Limb (tissue), 2 donors: ENCODE measurements around the gene PAM16.
"Not testable (repeated sequence)": the region's sequence is repeated elsewhere in the genome, so short reads cannot be mapped to it uniquely, and the experiment has no call there.

Source experiments
- DNase-seq, 2 donors: peaks; one replicate each; pipeline ENCODE4 v3.0.0-alpha.2; 2016; ENCODE audit errors: extremely low spot score in 2 of 2

Gene PAM16

GRCh38 chr16:4336701-4337539 lies 14.2 kb downstream of the PAM16 start:
- no peak for DNase-seq

DNA sequence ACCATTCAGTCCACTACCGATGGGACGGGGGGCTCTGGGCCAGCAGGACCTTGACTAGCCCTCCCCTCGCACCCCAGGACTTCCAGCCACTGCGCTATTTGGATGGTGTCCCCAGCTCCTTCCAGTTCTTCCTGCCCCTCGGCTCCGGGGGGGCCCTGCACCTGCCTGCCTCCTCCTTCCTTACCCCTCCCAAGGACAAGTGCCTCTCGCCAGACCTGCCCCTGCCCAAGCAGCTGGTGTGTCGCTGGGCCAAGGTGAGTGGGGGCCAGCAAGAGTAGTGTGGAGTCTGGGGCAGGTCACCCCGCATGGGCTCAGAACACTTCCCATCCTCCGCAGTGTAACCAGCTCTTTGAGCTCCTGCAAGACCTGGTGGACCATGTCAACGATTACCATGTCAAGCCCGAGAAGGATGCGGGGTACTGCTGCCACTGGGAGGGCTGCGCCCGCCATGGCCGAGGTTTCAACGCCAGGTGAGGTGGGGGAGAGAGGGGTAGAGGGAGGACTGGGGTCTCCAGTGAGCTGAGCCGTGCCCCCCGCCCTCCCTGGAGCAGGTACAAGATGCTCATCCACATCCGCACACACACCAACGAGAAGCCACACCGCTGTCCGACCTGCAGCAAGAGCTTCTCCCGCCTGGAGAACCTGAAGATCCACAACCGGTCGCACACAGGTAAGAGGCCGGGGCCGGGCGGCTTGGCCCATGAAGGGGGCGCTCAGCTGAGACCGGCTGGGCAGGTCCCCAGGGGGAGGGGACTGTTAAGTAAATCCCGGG lies 16.2 kb downstream of the PAM16 start:
- no peak for DNase-seq

GRCh38 chr16:4333714-4334113 lies 17.4 kb downstream of the PAM16 start:
- DNase-seq, result not testable (repeated sequence)

- DNase-seq, result no peak
Observed at GRCh38 chr16:4333308-4333638, 17.8 kb downstream of the PAM16 start.

- DNase-seq, result no peak
Observed at GRCh38 chr16:4332623-4333307, 18.4 kb downstream of the PAM16 start.

GRCh38 chr16:4332083-4332482 lies 19.0 kb downstream of the PAM16 start:
- no peak for DNase-seq

- DNase-seq, result peak; percentile 33 to 79
Observed at GRCh38 chr16:4330277-4330874, 20.7 kb downstream of the PAM16 start.

DNA sequence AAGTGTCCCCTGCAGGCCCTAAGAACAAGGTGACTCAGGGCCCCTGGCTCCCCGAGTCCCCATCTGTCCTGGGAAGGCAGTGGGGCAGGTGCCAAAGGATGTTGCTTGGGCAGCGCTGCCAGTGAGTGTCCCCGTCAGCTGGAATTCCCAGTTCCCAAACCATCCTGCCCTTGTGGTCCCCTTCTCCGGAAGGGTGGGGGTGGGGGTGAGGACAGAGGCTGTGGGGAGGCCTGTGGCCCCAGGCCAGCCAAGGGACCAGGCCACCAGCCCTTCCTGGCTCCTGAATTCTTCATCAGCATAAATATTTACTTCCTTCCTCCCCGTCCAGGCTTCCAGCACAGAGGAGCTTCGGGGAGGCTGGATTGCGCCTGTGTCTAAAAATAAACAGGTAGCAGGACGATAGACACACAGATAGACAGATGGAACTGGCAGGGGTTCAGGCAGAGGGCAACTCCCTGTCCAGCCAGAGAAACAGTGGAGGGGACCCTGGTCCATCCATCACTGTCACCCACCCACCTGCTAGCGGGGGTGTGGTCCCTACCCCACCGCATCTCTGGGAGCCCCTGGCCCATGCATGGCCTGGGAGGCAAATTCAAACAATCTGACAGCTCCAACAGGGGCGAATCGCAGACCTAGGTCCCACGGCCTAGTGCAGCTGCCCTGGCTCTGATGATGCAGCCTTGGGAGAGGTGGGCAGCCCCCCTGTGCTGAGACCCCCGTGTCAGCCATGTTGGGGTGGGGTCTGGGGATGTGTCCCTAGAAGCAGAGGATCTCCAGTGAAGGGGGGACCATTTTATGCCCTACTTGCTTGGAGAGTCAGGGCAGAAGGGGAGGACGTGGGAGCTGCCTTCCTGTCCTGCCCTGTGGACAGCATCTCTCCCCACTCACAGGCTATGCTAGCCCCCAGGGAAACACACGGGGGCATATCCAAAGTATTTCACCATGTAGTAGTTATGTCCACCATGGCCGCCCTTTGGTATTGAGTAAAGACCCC lies 22.0 kb downstream of the PAM16 start:
- DNase-seq, result peak in 1 of 2 donors; percentile 26

GRCh38 chr16:4328046-4328781 lies 22.9 kb downstream of the PAM16 start:
- peak; percentile 74 to 87 for DNase-seq

GRCh38 chr16:4327386-4328045 lies 23.6 kb downstream of the PAM16 start:
- DNase-seq, result no peak

DNA sequence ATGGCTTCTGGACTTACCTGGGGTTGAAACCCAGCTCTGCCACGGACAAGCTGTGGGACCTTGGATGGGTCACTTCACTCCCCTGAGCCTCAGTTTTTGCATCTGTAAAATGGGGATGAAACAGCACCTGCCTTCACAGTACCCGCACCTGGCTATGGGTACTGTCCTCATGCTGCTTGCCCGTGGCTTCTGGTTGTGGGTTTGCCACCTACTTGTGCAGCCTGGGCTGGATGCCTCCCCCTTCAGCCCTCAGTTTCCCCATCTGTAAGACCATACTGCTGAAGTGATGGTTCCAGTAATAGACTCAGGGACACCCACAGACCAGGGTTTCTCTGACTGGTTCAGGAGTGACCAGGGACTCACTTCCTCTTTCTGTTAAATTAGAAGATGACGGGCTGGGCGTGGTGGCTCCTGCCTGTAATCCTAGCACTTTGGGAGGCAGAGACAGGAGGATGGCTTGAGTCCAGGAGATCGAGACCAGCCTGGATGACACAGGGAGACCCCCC lies 25.8 kb downstream of the PAM16 start:
- no peak for DNase-seq

- DNase-seq, result peak in 1 of 2 donors; percentile 43
Observed at GRCh38 chr16:4324492-4325252, 26.4 kb downstream of the PAM16 start.

DNA sequence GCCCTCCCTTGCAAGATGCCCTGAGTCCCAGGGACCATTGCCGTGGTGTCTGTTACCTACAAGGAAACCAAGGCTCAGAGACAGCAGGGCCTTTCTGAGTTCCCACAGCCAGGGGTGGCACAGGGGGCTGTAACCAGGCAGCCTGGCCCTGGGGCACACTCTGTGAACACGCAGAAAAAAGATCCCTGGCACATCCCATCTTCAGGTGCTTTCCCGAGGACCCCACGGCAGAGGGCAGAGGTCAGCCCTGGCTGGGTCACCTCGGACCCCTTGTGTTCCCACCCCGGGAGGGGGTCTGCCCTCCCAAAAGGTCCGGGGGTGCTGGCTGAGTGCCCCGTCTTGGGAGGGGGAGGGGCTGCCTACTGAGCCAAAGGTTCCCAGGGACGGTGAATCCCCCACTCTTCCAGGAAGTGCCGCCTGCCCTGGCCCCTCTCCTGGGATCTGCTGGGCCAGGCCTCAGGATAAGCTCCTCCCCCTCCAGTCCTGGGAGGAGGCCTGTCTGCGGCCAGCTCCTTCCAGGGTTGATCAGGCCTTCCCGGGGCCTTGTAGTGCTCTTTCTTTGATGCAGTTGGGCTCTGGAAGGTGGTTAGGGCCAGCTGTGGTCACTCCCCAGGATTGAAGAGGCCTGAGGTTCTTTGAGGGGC lies 27.2 kb downstream of the PAM16 start:
- peak in 1 of 2 donors; percentile 33 for DNase-seq

GRCh38 chr16:4323071-4323844 lies 27.9 kb downstream of the PAM16 start:
- no peak for DNase-seq

DNA sequence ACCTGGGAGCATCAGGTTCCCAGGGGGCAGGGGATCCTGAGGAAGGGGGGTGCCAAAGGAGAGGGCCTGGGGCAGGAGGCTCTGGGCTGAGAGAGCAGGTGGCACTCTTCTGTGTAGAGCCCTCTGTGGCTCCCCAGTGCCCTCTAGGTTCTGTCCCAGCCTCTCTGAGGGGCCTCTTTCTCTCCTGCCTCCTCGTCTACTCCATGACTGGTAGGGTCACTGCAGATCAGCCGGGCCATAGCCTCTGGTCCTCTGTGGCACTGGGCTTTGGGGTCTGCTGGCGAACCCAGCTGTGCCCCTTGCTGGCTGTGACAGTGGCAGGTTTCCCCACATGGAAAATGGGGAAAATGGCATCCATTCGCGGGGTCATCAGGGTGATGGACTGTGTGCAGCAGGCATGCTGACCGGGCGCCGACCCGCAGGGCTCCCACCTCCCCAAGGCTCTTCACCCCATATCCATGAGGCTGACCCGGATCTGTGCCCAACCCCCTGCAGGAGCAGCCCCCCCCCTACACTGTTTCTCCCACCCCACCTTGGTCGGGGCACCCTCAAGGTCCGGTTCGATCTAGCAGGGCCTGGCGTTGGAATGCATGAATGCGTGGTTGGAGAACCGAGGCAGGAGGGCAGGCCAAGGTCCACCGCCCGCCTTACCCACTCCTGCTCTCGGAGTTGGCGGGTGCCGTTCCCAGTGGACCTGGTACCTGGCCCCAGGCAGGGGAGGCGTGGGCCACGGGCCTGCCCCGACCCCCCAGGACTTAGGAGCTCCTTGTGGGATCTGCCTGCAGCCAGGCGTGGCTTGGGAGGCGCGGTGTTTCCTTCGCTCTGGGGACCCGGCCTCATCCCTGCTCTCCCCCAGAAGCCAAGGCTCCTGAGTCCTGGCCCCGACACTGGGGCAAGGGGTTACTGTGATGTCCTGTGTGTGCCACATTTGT lies 28.7 kb downstream of the PAM16 start:
- no peak for DNase-seq
